OCI-LY3 (cell line): ENCODE results near the gene RNU7-1.

Source experiments
- H2AFZ ChIP-seq: fragments of 200-600, 300-600 bp; shearing (Covaris generic); 2 replicates; pipeline ENCODE4 v1.6.0; 2014; ENCODE audit warnings: antibody characterized with exemption, low read depth, low read length
- H3K27ac ChIP-seq: fragments of 200-600, 300-600 bp; sonication (generic); 2 replicates; pipeline ENCODE4 v1.5.1; 2014; ENCODE audit warnings: mild to moderate bottlenecking, low read length, moderate library complexity, mixed read lengths
- H3K27me3 ChIP-seq: fragments of 200-600, 300-600 bp; sonication (generic); 2 replicates; pipeline ENCODE4 v1.6.1; 2014; ENCODE audit warnings: low read depth, low read length, mixed read lengths
- H3K36me3 ChIP-seq: fragments of 200-600, 300-600 bp; sonication (generic); replicated peaks from 2 replicates; pipeline ENCODE3; 2014; ENCODE audit warnings: low read depth, low read length, mixed read lengths
- H3K4me1 ChIP-seq: fragments of 300-600, 200-600 bp; sonication (generic); 2 replicates; pipeline ENCODE4 v1.6.1; 2014; ENCODE audit warnings: low read length, mixed read lengths
- H3K4me2 ChIP-seq: fragments of 200-600, 300-600 bp; sonication (generic); 2 replicates; pipeline ENCODE4 v1.6.1; 2014; ENCODE audit warnings: low read length, mixed read lengths
- H3K4me3 ChIP-seq: fragments of 300-600, 200-600 bp; sonication (generic); 2 replicates; pipeline ENCODE4 v1.5.1; 2014; ENCODE audit warnings: antibody characterized with exemption, mild to moderate bottlenecking, low read length, moderate library complexity
- H3K79me2 ChIP-seq: fragments of 300-600, 200-600 bp; shearing (Covaris generic); 2 replicates; pipeline ENCODE4 v1.6.1; 2014; ENCODE audit warnings: mild to moderate bottlenecking, low read length, mixed read lengths
- H3K9ac ChIP-seq: fragments of 300-600, 200-600 bp; shearing (Covaris generic); 2 replicates; pipeline ENCODE4 v1.6.0; 2014; ENCODE audit warnings: mild to moderate bottlenecking, low read length, moderate library complexity
- H3K9me3 ChIP-seq: fragments of 200-600, 300-600 bp; shearing (Covaris generic); 2 replicates; pipeline ENCODE4 v1.6.1; 2014; ENCODE audit warnings: low read length, mixed read lengths; ENCODE audit not compliant: insufficient read depth
- H4K20me1 ChIP-seq: fragments of 200-600, 300-600 bp; sonication (generic); 2 replicates; pipeline ENCODE4 v1.6.1; 2016; ENCODE audit warnings: low read length, mixed read lengths; ENCODE audit not compliant: insufficient read depth
- EZH2phosphoT487 ChIP-seq: fragments of 200-600 bp; shearing (Covaris generic); IDR thresholded peaks from 2 replicates; pipeline ENCODE4 v1.6.1; 2018; ENCODE audit warnings: antibody characterized with exemption, mixed run types, low read depth
- TF ChIP-seq, protein P1 (sequence below): fragments of 200-600, 300-600 bp; sonication (generic); IDR thresholded peaks from 2 replicates; pipeline ENCODE4 v1.5.1; 2014; ENCODE audit warnings: antibody characterized with exemption, low read length, low read depth

The RNU7-1 gene

GRCh38 chr12:6959058-6959804 lies 15.6 kb downstream of the RNU7-1 start:
- H3K79me2 ChIP-seq = no peaks in the 10 kb centered on the region

DNA sequence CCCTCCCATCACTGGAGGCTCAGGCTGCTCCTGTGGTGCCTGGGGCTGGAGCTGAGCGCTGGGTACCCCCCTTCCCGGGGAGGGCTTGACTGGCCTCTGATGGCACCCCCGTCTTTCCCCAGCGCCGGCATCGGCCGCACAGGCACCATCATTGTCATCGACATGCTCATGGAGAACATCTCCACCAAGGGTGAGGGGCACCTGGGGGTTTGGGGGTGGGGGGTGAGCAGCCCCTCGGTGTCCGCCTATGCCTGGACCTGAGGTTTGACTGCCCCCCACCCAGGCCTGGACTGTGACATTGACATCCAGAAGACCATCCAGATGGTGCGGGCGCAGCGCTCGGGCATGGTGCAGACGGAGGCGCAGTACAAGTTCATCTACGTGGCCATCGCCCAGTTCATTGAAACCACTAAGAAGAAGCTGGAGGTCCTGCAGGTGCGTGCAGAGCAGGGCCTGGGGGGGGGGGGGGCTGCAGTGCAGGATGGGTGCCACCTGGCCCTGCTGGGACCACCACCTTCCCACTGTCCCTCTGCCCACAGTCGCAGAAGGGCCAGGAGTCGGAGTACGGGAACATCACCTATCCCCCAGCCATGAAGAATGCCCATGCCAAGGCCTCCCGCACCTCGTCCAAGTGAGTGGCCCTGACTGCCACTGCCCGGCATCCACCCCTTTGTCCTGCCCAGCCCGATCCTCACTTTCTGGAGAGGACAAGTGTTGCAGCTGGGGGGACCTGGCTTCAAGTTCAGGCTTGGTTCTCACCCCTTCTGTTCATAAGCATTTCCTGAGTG lies 16.4 kb downstream of the RNU7-1 start:
- Histone ChIP-seq H3K27ac (peak overlapping the region; percentile 66), H3K9me3 (no peaks in the 10 kb centered on the region), H4K20me1 (no peaks in the 10 kb centered on the region), H3K36me3 (peaks cover 37% of the 10 kb centered on the region), H2AFZ (no peak overlapping the region), H3K27me3 (no peaks in the 10 kb centered on the region), H3K4me3 (peak overlapping the region; percentile 67), H3K4me2 (peak overlapping the region; percentile 87), H3K4me1 (peaks cover 51% of the 10 kb centered on the region), H3K79me2 (no peaks in the 10 kb centered on the region), H3K9ac (peak overlapping the region; percentile 50; the same call in 1 of the 2 replicates)
- TF ChIP-seq, protein P1, sequence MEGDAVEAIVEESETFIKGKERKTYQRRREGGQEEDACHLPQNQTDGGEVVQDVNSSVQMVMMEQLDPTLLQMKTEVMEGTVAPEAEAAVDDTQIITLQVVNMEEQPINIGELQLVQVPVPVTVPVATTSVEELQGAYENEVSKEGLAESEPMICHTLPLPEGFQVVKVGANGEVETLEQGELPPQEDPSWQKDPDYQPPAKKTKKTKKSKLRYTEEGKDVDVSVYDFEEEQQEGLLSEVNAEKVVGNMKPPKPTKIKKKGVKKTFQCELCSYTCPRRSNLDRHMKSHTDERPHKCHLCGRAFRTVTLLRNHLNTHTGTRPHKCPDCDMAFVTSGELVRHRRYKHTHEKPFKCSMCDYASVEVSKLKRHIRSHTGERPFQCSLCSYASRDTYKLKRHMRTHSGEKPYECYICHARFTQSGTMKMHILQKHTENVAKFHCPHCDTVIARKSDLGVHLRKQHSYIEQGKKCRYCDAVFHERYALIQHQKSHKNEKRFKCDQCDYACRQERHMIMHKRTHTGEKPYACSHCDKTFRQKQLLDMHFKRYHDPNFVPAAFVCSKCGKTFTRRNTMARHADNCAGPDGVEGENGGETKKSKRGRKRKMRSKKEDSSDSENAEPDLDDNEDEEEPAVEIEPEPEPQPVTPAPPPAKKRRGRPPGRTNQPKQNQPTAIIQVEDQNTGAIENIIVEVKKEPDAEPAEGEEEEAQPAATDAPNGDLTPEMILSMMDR = no peak
- no peak for TF ChIP-seq EZH2phosphoT487

More at GRCh38 chr12:6959058-6959804, 15.6 kb downstream of the RNU7-1 start:
- Histone ChIP-seq H3K27ac (peak overlapping the region; percentile 66), H3K9ac (peak overlapping the region; percentile 50), H4K20me1 (peaks cover 2% of the 10 kb centered on the region; the same call in 1 of the 2 replicates), H3K9me3 (no peaks in the 10 kb centered on the region), H3K4me1 (peaks cover 49% of the 10 kb centered on the region), H3K36me3 (peaks cover 32% of the 10 kb centered on the region), H3K4me2 (peak overlapping the region; percentile 87), H2AFZ (no peak overlapping the region), H3K4me3 (peak overlapping the region; percentile 67), H3K27me3 (no peaks in the 10 kb centered on the region)
- no peak for TF ChIP-seq EZH2phosphoT487
- TF ChIP-seq, protein P1 = no peak

GRCh38 chr12:6960593-6961277 lies 17.1 kb downstream of the RNU7-1 start:
- Histone ChIP-seq H3K4me3 (peak overlapping the region; percentile 29; the same call in 1 of the 2 replicates), H3K4me1 (peaks cover 55% of the 10 kb centered on the region), H3K27ac (peak overlapping the region; percentile 43), H3K79me2 (no peaks in the 10 kb centered on the region), H4K20me1 (no peaks in the 10 kb centered on the region), H3K36me3 (peaks cover 43% of the 10 kb centered on the region), H3K9ac (peak overlapping the region; percentile 48; the same call in 1 of the 2 replicates), H2AFZ (no peak overlapping the region), H3K4me2 (peak overlapping the region; percentile 53), H3K9me3 (no peaks in the 10 kb centered on the region), H3K27me3 (no peaks in the 10 kb centered on the region)
- TF ChIP-seq EZH2phosphoT487 = no peak
- TF ChIP-seq, protein P1 = peak; percentile 41
